ENCODE measurements around the gene RASAL3.

- no peak for TF ChIP-seq CTCF (IDR thresholded peaks at IDR 0.05)
- no peak for TF ChIP-seq POLR2A (IDR thresholded peaks at IDR 0.05)
- no peak for TF ChIP-seq EP300 (IDR thresholded peaks at IDR 0.05; ENCODE audit: low read depth)
These were observed 18.5 kb downstream of the RASAL3 start for GRCh38 chr19:15445807-15446376.
